Heart right ventricle (tissue), 16 donors: ENCODE data around the gene LDAF1. TPM values are rescaled to one million over a fixed set of nuclear protein-coding genes. Genes with fewer than 3 reads are reported as not detected.

Experiments used
- ATAC-seq, 8 donors: fragments of 200-7000 bp; cut with Tn5 transposase; one replicate each; pipeline ENCODE4 v1.9.1; 2020; ENCODE audit warnings: mild to moderate bottlenecking in 8 of 8, moderate library complexity in 8 of 8, moderate number of reproducible peaks in 1 of 8
- DNase-seq, 2 donors: peaks; one replicate each; pipeline ENCODE4 v3.0.0-alpha.2; 2020
- H3K27ac ChIP-seq, 10 donors: fragments of 200-600 bp; sonication (generic) in 2 of 10; one replicate each; pipeline versions ENCODE4 v1.5.0 to v1.8.0; 2020 to 2022; ENCODE audit warnings: mild to moderate bottlenecking in 3 of 10
- H3K27me3 ChIP-seq, 7 donors: fragments of 200-600 bp; one replicate each; pipeline ENCODE4 v1.8.0; 2021 to 2022; ENCODE audit warnings: mild to moderate bottlenecking in 2 of 7
- H3K36me3 ChIP-seq, 9 donors: fragments of 200-600 bp; sonication (generic) in 1 of 9; one replicate each; pipeline versions ENCODE4 v1.5.0 to v1.8.0; 2020 to 2022; ENCODE audit warnings: mild to moderate bottlenecking in 2 of 9
- H3K4me1 ChIP-seq, 9 donors: fragments of 200-600 bp; sonication (generic) in 1 of 9; one replicate each; pipeline versions ENCODE4 v1.5.0 to v1.8.0; 2020 to 2022; ENCODE audit warnings: mild to moderate bottlenecking in 4 of 9
- H3K4me3 ChIP-seq, 10 donors: fragments of 200-600 bp; sonication (generic) in 2 of 10; one replicate each; pipeline versions ENCODE4 v1.5.0 to v1.8.0; 2020 to 2022; ENCODE audit warnings: mild to moderate bottlenecking in 7 of 10, moderate library complexity in 2 of 10
- H3K9me3 ChIP-seq, 11 donors: fragments of 200-600 bp in 10 of 11; sonication (generic) in 2 of 11; one replicate each; pipeline versions ENCODE4 v1.5.0 to v1.8.0; 2013 to 2022; ENCODE audit warnings: mild to moderate bottlenecking in 2 of 11, control low read depth in 1 of 11, moderate library complexity in 1 of 11
- WGBS, 2 donors: extraction: QIAGEN DNeasy Blood & Tissue Kit; methylation state at CpG; one replicate each; pipeline ENCODE4 v1.1.7; 2013; ENCODE audit warnings: inconsistent platforms in 1 of 2; 5-methylcytosine and 5-hydroxymethylcytosine counted together
- intact Hi-C, 10 donors: fragments of 100-400 bp; cut with DNase I; formaldehyde crosslinking; loops; one replicate each; pipeline versions ENCODE4 v1.11.1 to v1.14.2; 2022
- polyA plus RNA-seq, 2 donors: library from polyadenylated mRNA; stranded (reverse); fragments of 200-250 nt; gene quantifications; one replicate each; pipeline ENCODE4 v1.2.3, GENCODE V29; 2013
- total RNA-seq, 10 donors: library from RNA; stranded (reverse); fragmentation: NEBNext Ultra II Directional in 3 of 10; extraction: Animal tissue kit (Norgen Biotek cat#: 25700) in 3 of 10; gene quantifications; one replicate each; pipeline versions ENCODE4 v1.2.1 to v1.2.4, GENCODE V29; 2021 to 2023
- TF ChIP-seq, protein P1 (sequence below), 9 donors: fragments of 200-600 bp; sonication (generic) in 2 of 9; IDR thresholded peaks; one replicate each; pipeline versions ENCODE4 v1.5.0 to v1.8.0; 2021 to 2022; ENCODE audit warnings: antibody characterized with exemption in 9 of 9, mild to moderate bottlenecking in 5 of 9, moderate library complexity in 1 of 9
- donor health status: Arrhythmogenic right ventricular cardiomyopathy.
- donor health status: ischemic (EF 13 %, LVEDD 7.1; RV severe dilation, severe dysfunction).
- donor health status: healthy with polysubstance abuse.
- donor health status: DM: no; HTN: yes; CAD: no.
- donor health status: DM: no; HTN: no; CAD: no.
- donor health status: ischemic (EF 25% LVEDD 6.9; RV normal size, moderate dysfunction).
- donor health status: ischemic (EF 25% LVEDD 5.7; RV mildly dilated, moderate dysfunction).
- donor health status: healthy.
- donor health status: DM: yes; HTN: yes; CAD: no.
- donor health status: Ischemic cardiomyopathy.
- donor health status: ischemic (EF 35%, LVEDD 5.7; RV mildly dilated, moderate dysfunction).
- donor health status: nonischemic (EF 11% LVEDD 7.7; RV severe dilation, severe dysfunction).
- donor health status: DM: yes; HTN: yes; CAD: no.
- donor health status: PGD.
- donor health status: ischemic (EF 29% LVEDD 5.4; RV normal size, mild dysfunction).
- donor health status: nonischemic (EF 23%, LVEDD 6.1; RV moderate dilation, normal function).

The LDAF1 gene
- total and polyA plus RNA-seq, 12 donors, result 21.0 to 182 (median 139) TPM

DNA sequence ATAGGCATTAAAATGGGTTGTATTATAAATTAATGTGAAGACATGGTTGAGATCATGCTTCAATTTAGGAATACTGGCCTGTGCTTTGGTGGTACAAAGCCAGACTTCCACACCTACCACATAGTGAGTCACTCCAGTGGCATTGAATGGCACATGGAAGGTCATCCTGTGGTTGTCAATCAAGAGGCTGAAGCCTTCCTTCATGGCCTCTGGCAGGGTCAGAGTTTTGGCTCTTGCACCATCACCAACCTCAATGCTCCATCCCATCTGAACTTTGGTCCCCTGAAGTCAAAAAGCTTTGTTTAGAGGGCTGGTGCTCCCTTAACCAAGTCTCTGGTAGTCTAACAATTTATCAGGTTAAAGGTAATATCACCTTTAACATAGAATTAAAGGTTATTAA lies 46.8 kb downstream of the LDAF1 start:
- no peak overlapping the region for H3K27ac ChIP-seq
- H3K36me3 ChIP-seq, result no peaks in the 10 kb centered on the region
- H3K4me1 ChIP-seq, result no peaks in the 10 kb centered on the region
- DNase-seq (no peak), ATAC-seq (no peak)
- TF ChIP-seq, protein P1, sequence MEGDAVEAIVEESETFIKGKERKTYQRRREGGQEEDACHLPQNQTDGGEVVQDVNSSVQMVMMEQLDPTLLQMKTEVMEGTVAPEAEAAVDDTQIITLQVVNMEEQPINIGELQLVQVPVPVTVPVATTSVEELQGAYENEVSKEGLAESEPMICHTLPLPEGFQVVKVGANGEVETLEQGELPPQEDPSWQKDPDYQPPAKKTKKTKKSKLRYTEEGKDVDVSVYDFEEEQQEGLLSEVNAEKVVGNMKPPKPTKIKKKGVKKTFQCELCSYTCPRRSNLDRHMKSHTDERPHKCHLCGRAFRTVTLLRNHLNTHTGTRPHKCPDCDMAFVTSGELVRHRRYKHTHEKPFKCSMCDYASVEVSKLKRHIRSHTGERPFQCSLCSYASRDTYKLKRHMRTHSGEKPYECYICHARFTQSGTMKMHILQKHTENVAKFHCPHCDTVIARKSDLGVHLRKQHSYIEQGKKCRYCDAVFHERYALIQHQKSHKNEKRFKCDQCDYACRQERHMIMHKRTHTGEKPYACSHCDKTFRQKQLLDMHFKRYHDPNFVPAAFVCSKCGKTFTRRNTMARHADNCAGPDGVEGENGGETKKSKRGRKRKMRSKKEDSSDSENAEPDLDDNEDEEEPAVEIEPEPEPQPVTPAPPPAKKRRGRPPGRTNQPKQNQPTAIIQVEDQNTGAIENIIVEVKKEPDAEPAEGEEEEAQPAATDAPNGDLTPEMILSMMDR (IDR thresholded peaks at IDR 0.05), result no peak
- H3K4me3 ChIP-seq, result no peak overlapping the region
- peaks cover 0 to 23% (median 7%) of the 10 kb centered on the region in 7 donors for H3K27me3 ChIP-seq
- no peaks in the 10 kb centered on the region for H3K9me3 ChIP-seq
- intact Hi-C loops, result no loop called here

- H3K9me3 ChIP-seq, result no peaks in the 10 kb centered on the region
- ATAC-seq (no peak), DNase-seq (no peak)
- peaks cover 0 to 15% (median 3%) of the 10 kb centered on the region in 7 donors for H3K27me3 ChIP-seq
- H3K4me1 ChIP-seq, result no peaks in the 10 kb centered on the region
- no peak overlapping the region for H3K4me3 ChIP-seq
- no peak overlapping the region for H3K27ac ChIP-seq
- WGBS, 2 donors, result 83 to 84% methylated on average over 4 of the region's 4 CpGs
- intact Hi-C loops, result no loop called here
- TF ChIP-seq, protein P1 (IDR thresholded peaks at IDR 0.05), result no peak
- no peaks in the 10 kb centered on the region for H3K36me3 ChIP-seq
These were observed 48.1 kb downstream of the LDAF1 start for GRCh38 chr16:21206550-21206949.

DNA sequence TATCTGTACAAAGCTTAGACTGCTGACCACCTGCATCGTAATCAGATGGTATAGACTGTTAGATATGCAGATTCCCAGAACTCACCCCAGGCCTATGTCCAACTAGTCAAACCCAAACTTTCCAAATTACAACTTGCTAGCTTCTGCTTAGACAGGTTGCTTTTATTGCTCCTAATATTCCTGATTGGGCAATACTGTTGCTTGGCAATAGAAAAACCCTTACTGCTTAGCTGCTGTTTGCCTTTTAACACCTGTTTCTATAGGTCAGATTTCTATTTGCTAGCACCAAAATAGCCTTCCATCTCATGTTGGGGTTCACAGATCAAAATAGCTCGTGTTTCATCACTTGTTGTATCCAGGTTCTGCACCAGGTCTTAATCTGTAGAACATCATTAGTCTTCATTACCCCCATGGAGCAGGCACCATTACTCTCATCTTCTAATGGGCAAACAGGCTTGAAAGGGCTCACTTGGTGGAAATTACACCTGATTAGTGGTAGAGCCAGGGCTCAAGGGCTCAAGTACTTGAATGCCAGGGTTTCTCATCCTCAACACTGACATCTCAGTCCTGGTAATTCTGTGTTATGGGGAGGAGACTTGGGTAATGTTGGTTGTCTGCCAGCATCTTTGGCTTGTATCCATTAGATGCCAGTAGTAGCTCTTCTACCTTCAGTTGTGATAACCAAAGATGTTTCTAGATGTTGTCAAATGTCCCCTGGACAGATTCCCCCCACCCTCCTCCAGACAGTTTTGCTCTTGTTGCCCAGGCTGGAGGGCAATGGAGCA lies 50.2 kb downstream of the LDAF1 start:
- H3K27me3 ChIP-seq, result peaks cover 0 to 29% (median 7%) of the 10 kb centered on the region in 7 donors
- no peak for DNase-seq
- WGBS, 2 donors, result 65% methylated on average over 2 of the region's 2 CpGs
- TF ChIP-seq, protein P1 (IDR thresholded peaks at IDR 0.05), result no peak
- intact Hi-C loops, result no loop called here
- no peaks in the 10 kb centered on the region for H3K36me3 ChIP-seq
- H3K27ac ChIP-seq, result no peak overlapping the region
- no peak for ATAC-seq
- no peaks in the 10 kb centered on the region for H3K9me3 ChIP-seq
- H3K4me3 ChIP-seq, result no peak overlapping the region
- no peaks in the 10 kb centered on the region for H3K4me1 ChIP-seq

GRCh38 chr16:21211486-21211885 lies 53.0 kb downstream of the LDAF1 start, which contains the start of gene ZP2:
TSS of gene ZP2 (minus strand) at chr16:21211574. CDS start at chr16:21211547, 27 bp downstream.
- ATAC-seq, result no peak
- TF ChIP-seq, protein P1 (IDR thresholded peaks at IDR 0.05), result no peak
- H3K27ac ChIP-seq, result no peak within 1 kb of the TSS
- intact Hi-C loops, result no loop called here
- peaks cover 0 to 40% (median 11%) of the 10 kb centered on the region in 7 donors for H3K27me3 ChIP-seq
- no peaks in the 10 kb centered on the region for H3K4me1 ChIP-seq
- DNase-seq, result no peak
- no peaks in the 10 kb centered on the region for H3K9me3 ChIP-seq
- H3K4me3 ChIP-seq, result no peak within 1 kb of the TSS
- 55 to 68% methylated on average over 5 of the region's 5 CpGs for WGBS, 2 donors
- H3K36me3 ChIP-seq, result no peaks in the 10 kb centered on the region
